BE2C (cell line): ENCODE results near the gene PCGF1.
"Not testable (repeated sequence)": the region's sequence is repeated elsewhere in the genome, so short reads cannot be mapped to it uniquely, and the experiment has no call there.

ENCODE experiments used
- DNase-seq: peaks from one replicate; pipeline ENCODE4 v3.0.0-alpha.2; 2020
- H3K27me3 ChIP-seq: fragments of 250-450 bp; sonication (Bioruptor Pico); 2 replicates; pipeline ENCODE4 v1.5.1; 2020; ENCODE audit warnings: mild to moderate bottlenecking
- H3K36me3 ChIP-seq: fragments of 250-450 bp; sonication (Bioruptor Pico); 2 replicates; pipeline ENCODE4 v1.5.1; 2020; ENCODE audit warnings: mild to moderate bottlenecking
- H3K4me1 ChIP-seq: fragments of 250-450 bp; sonication (Bioruptor Pico); 2 replicates; pipeline ENCODE4 v1.5.1; 2020
- H3K4me3 ChIP-seq: 2 replicates; pipeline ENCODE4 v1.5.1; 2011; ENCODE audit warnings: low read depth, low read length
- H3K9me3 ChIP-seq: fragments of 250-450 bp; sonication (Bioruptor Pico); 2 replicates; pipeline ENCODE4 v1.5.1; 2020
- CTCF ChIP-seq: IDR thresholded peaks from 2 replicates; pipeline ENCODE4 v1.5.1; 2012; ENCODE audit warnings: mild to moderate bottlenecking, low read depth, low read length

The PCGF1 gene

GRCh38 chr2:74471332-74472065 is 36.0 kb downstream of the PCGF1 start:
- no peak for TF ChIP-seq CTCF
- no peak for DNase-seq
- Histone ChIP-seq H3K27me3 (no peaks in the 10 kb centered on the region), H3K36me3 (no peaks in the 10 kb centered on the region; the same call in 1 of the 2 replicates), H3K9me3 (no peaks in the 10 kb centered on the region), H3K4me1 (no peaks in the 10 kb centered on the region), H3K4me3 (peak overlapping the region; percentile 79)

GRCh38 chr2:74470742-74471141 is 36.8 kb downstream of the PCGF1 start:
- H3K36me3 ChIP-seq, H3K4me3 ChIP-seq, H3K27me3 ChIP-seq, DNase-seq, H3K9me3 ChIP-seq, H3K4me1 ChIP-seq: not testable (repeated sequence)

GRCh38 chr2:74464406-74464805 is 43.1 kb downstream of the PCGF1 start:
- Histone ChIP-seq H3K27me3 (no peaks in the 10 kb centered on the region), H3K4me1 (no peaks in the 10 kb centered on the region), H3K4me3 (peak overlapping the region; percentile 70), H3K36me3 (no peaks in the 10 kb centered on the region; the same call in 1 of the 2 replicates), H3K9me3 (no peaks in the 10 kb centered on the region)
- no peak for DNase-seq
- TF ChIP-seq CTCF = no peak

GRCh38 chr2:74462786-74463105 is 44.7 kb downstream of the PCGF1 start:
- no peaks in the 10 kb centered on the region for H3K27me3 ChIP-seq
- H3K4me3 ChIP-seq = no peak overlapping the region
- H3K4me1 ChIP-seq = no peaks in the 10 kb centered on the region
- H3K9me3 ChIP-seq = no peaks in the 10 kb centered on the region
- no peak for DNase-seq
- no peak for TF ChIP-seq CTCF
- H3K36me3 ChIP-seq = no peaks in the 10 kb centered on the region; the same call in 1 of the 2 replicates

- H3K9me3 ChIP-seq = no peaks in the 10 kb centered on the region
- H3K36me3 ChIP-seq = no peaks in the 10 kb centered on the region; the same call in 1 of the 2 replicates
- H3K4me3 ChIP-seq = no peak overlapping the region
- DNase-seq = no peak
- no peaks in the 10 kb centered on the region for H3K4me1 ChIP-seq
- H3K27me3 ChIP-seq = no peaks in the 10 kb centered on the region
- no peak for TF ChIP-seq CTCF
Observed at GRCh38 chr2:74462054-74462785, 45.3 kb downstream of the PCGF1 start.

- no peaks in the 10 kb centered on the region for H3K4me1 ChIP-seq
- no peaks in the 10 kb centered on the region for H3K9me3 ChIP-seq
- H3K36me3 ChIP-seq = no peaks in the 10 kb centered on the region; the same call in 1 of the 2 replicates
- H3K27me3 ChIP-seq = no peaks in the 10 kb centered on the region
- TF ChIP-seq CTCF = peak; percentile 38
- H3K4me3 ChIP-seq = no peak overlapping the region
- DNase-seq = peak; percentile 25
Observed at GRCh38 chr2:74461187-74462053, 46.1 kb downstream of the PCGF1 start.

GRCh38 chr2:74460187-74460586 is 47.3 kb downstream of the PCGF1 start:
- not testable (repeated sequence) for DNase-seq, H3K4me3 ChIP-seq, H3K36me3 ChIP-seq, H3K9me3 ChIP-seq, H3K4me1 ChIP-seq, H3K27me3 ChIP-seq

- H3K36me3 ChIP-seq, DNase-seq, H3K4me1 ChIP-seq, H3K27me3 ChIP-seq, H3K9me3 ChIP-seq: not testable (repeated sequence)
- H3K4me3 ChIP-seq = peak overlapping the region; percentile 85; the same call in 1 of the 2 replicates
Observed at GRCh38 chr2:74459503-74460118, 47.9 kb downstream of the PCGF1 start.
